HepG2 (cell line): ENCODE data around the gene TMEM186. TPM values are rescaled to one million over a fixed set of nuclear protein-coding genes. Genes with fewer than 3 reads are reported as not detected.

Experiments used
- FOXK2 ChIP-seq: fragments of 450-650 bp; IDR thresholded peaks from 2 replicates; pipeline ENCODE4 v1.6.1; 2016
- GTF3A ChIP-seq: sonication (generic); formaldehyde crosslinking; conservative IDR thresholded peaks from 2 replicates; pipeline ENCODE4 v1.4.0; 2020; ENCODE audit warnings: mild to moderate bottlenecking, missing genetic modification reagents
- KDM2A ChIP-seq: sonication (generic); formaldehyde crosslinking; IDR thresholded peaks from 2 replicates; pipeline ENCODE4 v1.4.0; 2020; ENCODE audit warnings: low read depth, missing genetic modification reagents, borderline replicate concordance
- MAZ ChIP-seq, 2 experiments: sonication (generic) in 1 of 2; formaldehyde crosslinking in 1 of 2; IDR thresholded peaks; 2 replicates each; pipeline versions ENCODE4 v1.5.0 to v1.6.1; 2012 to 2020; ENCODE audit warnings: low read depth in 2 of 2, mild to moderate bottlenecking in 2 of 2, borderline replicate concordance in 1 of 2, improper control_type of control experiment in 1 of 2, low read length in 1 of 2, missing genetic modification reagents in 1 of 2, moderate library complexity in 1 of 2
- NFE2L2 ChIP-seq: fragments of 150-350 bp; IDR thresholded peaks from 2 replicates; pipeline ENCODE4 v1.6.1; 2014; ENCODE audit warnings: low read length
- RBM39 ChIP-seq: fragments of 200-400 bp; formaldehyde crosslinking; IDR thresholded peaks from one replicate; pipeline ENCODE4 v1.6.1; 2018; ENCODE audit warnings: antibody characterized with exemption, mild to moderate bottlenecking, low read depth, low read length; ENCODE audit not compliant: poor library complexity, severe bottlenecking
- SMARCE1 ChIP-seq: fragments of 450-650 bp; IDR thresholded peaks from 2 replicates; pipeline ENCODE4 v1.6.1; 2017; ENCODE audit warnings: borderline replicate concordance
- ZBTB1 ChIP-seq: sonication (generic); formaldehyde crosslinking; IDR thresholded peaks from 2 replicates; pipeline ENCODE4 v1.4.0; 2020; ENCODE audit warnings: missing genetic modification reagents, borderline replicate concordance
- ZFAT ChIP-seq: sonication (generic); formaldehyde crosslinking; conservative IDR thresholded peaks from 2 replicates; pipeline ENCODE4 v1.8.1; 2023; ENCODE audit warnings: missing genetic modification reagents, inconsistent platforms
- ZNF17 ChIP-seq: sonication (generic); formaldehyde crosslinking; IDR thresholded peaks from 2 replicates; pipeline ENCODE4 v1.5.0; 2020; ENCODE audit warnings: mild to moderate bottlenecking, missing genetic modification reagents
- ZNF33B ChIP-seq: sonication (generic); formaldehyde crosslinking; IDR thresholded peaks from 2 replicates; pipeline ENCODE4 v1.5.1; 2020; ENCODE audit warnings: mild to moderate bottlenecking, missing genetic modification reagents
- ZNF563 ChIP-seq: sonication (generic); formaldehyde crosslinking; IDR thresholded peaks from 2 replicates; pipeline ENCODE4 v1.8.0; 2022; ENCODE audit warnings: mild to moderate bottlenecking, moderate library complexity, missing genetic modification reagents
- polyA plus RNA-seq, 8 experiments: library from polyadenylated mRNA; depleted of rRNA in 3 of 8; stranded (reverse) in 7 of 8; unstranded in 1 of 8; fragments of >200 nt; fragmentation: Illumina TruSeq in 4 of 8; extraction: Trizol in 4 of 8; gene quantifications; 2 replicates each; pipeline versions ENCODE4 v1.2.1 to v1.2.3, GENCODE V29; 2011 to 2016; ENCODE audit warnings: low read depth in 4 of 8, missing spikeins in 1 of 8, mixed read lengths in 1 of 8; ENCODE audit not compliant: insufficient read depth in 1 of 8
- total RNA-seq, 5 experiments: library from RNA; depleted of rRNA; stranded (reverse); fragments of >200 nt; fragmentation: Illumina TruSeq; extraction: Trizol; gene quantifications; 2 replicates each; pipeline ENCODE4 v1.2.3, GENCODE V29; 2016; ENCODE audit warnings: low read depth in 1 of 5
- TF ChIP-seq, protein P1 (sequence below): sonication (generic); formaldehyde crosslinking; IDR thresholded peaks from 2 replicates; pipeline ENCODE4 v1.4.0; 2020; ENCODE audit warnings: missing genetic modification reagents, borderline replicate concordance
- TF ChIP-seq, protein P2 (sequence below): sonication (generic); formaldehyde crosslinking; IDR thresholded peaks from 2 replicates; pipeline ENCODE4 v1.8.0; 2022; ENCODE audit warnings: low read depth, missing genetic modification reagents
- TF ChIP-seq, protein P3 (sequence below): IDR thresholded peaks from 2 replicates; pipeline ENCODE4 v1.6.1; 2016; ENCODE audit warnings: missing compliant biosample characterization, missing genetic modification reagents, borderline replicate concordance
- TF ChIP-seq, protein P4 (sequence below): sonication (generic); formaldehyde crosslinking; conservative IDR thresholded peaks from 2 replicates; pipeline ENCODE4 v1.8.0; 2022; ENCODE audit warnings: missing genetic modification reagents
- TF ChIP-seq, protein P5 (sequence below): sonication (generic); formaldehyde crosslinking; IDR thresholded peaks from 2 replicates; pipeline ENCODE4 v1.9.0; 2022; ENCODE audit warnings: low read depth, missing genetic modification reagents

Gene TMEM186
- total and polyA plus RNA-seq, 2 of the 13 experiments (the other 11 are each of a cell fraction or from before 2014, with no cell fraction given): 16.2 to 19.3 TPM

- TF ChIP-seq, protein P1, sequence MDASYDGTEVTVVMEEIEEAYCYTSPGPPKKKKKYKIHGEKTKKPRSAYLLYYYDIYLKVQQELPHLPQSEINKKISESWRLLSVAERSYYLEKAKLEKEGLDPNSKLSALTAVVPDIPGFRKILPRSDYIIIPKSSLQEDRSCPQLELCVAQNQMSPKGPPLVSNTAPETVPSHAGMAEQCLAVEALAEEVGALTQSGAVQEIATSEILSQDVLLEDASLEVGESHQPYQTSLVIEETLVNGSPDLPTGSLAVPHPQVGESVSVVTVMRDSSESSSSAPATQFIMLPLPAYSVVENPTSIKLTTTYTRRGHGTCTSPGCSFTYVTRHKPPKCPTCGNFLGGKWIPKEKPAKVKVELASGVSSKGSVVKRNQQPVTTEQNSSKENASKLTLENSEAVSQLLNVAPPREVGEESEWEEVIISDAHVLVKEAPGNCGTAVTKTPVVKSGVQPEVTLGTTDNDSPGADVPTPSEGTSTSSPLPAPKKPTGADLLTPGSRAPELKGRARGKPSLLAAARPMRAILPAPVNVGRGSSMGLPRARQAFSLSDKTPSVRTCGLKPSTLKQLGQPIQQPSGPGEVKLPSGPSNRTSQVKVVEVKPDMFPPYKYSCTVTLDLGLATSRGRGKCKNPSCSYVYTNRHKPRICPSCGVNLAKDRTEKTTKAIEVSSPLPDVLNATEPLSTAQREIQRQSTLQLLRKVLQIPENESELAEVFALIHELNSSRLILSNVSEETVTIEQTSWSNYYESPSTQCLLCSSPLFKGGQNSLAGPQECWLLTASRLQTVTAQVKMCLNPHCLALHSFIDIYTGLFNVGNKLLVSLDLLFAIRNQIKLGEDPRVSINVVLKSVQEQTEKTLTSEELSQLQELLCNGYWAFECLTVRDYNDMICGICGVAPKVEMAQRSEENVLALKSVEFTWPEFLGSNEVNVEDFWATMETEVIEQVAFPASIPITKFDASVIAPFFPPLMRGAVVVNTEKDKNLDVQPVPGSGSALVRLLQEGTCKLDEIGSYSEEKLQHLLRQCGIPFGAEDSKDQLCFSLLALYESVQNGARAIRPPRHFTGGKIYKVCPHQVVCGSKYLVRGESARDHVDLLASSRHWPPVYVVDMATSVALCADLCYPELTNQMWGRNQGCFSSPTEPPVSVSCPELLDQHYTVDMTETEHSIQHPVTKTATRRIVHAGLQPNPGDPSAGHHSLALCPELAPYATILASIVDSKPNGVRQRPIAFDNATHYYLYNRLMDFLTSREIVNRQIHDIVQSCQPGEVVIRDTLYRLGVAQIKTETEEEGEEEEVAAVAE (CRISPR knock-in tag): peak; percentile 94
- TF ChIP-seq NFE2L2 (no peak), ZBTB1 (CRISPR knock-in tag) (peak; percentile 78; the same call in 1 of the 2 replicates), SMARCE1 (no peak), KDM2A (CRISPR knock-in tag) (peak; percentile 97), ZNF17 (CRISPR knock-in tag) (no peak; the same call in 1 of the 2 replicates), ZFAT (CRISPR knock-in tag) (no peak), MAZ (IDR thresholded peaks at IDR 0.05; ENCODE audit: borderline replicate concordance, low read depth, low read length) (peak; percentile 97), MAZ (CRISPR knock-in tag; IDR thresholded peaks at IDR 0.05; ENCODE audit: low read depth) (peak; percentile 99), RBM39 (peak; percentile 97), FOXK2 (peak; percentile 84), ZNF563 (CRISPR knock-in tag) (peak; percentile 98), GTF3A (CRISPR knock-in tag) (0 out of 2 replicates have a peak, but pooled peaks have one; percentile 31), ZNF33B (CRISPR knock-in tag) (peak; percentile 100)
- TF ChIP-seq, protein P2, sequence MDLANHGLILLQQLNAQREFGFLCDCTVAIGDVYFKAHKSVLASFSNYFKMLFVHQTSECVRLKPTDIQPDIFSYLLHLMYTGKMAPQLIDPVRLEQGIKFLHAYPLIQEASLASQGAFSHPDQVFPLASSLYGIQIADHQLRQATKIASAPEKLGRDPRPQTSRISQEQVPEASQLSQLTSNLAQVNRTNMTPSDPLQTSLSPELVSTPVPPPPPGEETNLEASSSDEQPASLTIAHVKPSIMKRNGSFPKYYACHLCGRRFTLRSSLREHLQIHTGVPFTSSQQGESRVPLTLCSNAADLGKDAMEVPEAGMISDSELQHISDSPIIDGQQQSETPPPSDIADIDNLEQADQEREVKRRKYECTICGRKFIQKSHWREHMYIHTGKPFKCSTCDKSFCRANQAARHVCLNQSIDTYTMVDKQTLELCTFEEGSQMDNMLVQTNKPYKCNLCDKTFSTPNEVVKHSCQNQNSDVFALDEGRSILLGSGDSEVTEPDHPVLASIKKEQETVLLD (CRISPR knock-in tag): peak; percentile 23
- TF ChIP-seq, protein P3, sequence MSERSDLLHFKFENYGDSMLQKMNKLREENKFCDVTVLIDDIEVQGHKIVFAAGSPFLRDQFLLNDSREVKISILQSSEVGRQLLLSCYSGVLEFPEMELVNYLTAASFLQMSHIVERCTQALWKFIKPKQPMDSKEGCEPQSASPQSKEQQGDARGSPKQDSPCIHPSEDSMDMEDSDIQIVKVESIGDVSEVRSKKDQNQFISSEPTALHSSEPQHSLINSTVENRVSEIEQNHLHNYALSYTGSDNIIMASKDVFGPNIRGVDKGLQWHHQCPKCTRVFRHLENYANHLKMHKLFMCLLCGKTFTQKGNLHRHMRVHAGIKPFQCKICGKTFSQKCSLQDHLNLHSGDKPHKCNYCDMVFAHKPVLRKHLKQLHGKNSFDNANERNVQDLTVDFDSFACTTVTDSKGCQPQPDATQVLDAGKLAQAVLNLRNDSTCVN (CRISPR knock-in tag): peak; percentile 92
- TF ChIP-seq, protein P4, sequence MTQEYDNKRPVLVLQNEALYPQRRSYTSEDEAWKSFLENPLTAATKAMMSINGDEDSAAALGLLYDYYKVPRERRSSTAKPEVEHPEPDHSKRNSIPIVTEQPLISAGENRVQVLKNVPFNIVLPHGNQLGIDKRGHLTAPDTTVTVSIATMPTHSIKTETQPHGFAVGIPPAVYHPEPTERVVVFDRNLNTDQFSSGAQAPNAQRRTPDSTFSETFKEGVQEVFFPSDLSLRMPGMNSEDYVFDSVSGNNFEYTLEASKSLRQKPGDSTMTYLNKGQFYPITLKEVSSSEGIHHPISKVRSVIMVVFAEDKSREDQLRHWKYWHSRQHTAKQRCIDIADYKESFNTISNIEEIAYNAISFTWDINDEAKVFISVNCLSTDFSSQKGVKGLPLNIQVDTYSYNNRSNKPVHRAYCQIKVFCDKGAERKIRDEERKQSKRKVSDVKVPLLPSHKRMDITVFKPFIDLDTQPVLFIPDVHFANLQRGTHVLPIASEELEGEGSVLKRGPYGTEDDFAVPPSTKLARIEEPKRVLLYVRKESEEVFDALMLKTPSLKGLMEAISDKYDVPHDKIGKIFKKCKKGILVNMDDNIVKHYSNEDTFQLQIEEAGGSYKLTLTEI: no peak
- TF ChIP-seq, protein P5, sequence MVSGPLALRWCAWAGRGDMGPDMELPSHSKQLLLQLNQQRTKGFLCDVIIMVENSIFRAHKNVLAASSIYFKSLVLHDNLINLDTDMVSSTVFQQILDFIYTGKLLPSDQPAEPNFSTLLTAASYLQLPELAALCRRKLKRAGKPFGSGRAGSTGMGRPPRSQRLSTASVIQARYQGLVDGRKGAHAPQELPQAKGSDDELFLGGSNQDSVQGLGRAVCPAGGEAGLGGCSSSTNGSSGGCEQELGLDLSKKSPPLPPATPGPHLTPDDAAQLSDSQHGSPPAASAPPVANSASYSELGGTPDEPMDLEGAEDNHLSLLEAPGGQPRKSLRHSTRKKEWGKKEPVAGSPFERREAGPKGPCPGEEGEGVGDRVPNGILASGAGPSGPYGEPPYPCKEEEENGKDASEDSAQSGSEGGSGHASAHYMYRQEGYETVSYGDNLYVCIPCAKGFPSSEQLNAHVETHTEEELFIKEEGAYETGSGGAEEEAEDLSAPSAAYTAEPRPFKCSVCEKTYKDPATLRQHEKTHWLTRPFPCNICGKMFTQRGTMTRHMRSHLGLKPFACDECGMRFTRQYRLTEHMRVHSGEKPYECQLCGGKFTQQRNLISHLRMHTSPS (CRISPR knock-in tag): peak; percentile 71
These were observed at the start of gene TMEM186, which contains the start of gene PMM2 (continued) for GRCh38 chr16:8797364-8798173.
